Measurements from ENCODE around the gene CCDC91.
A peak's percentile ranks its signal among the peaks of the same experiment; 100 is the strongest.

The CCDC91 gene

GRCh38 chr12:28583701-28584261, 393.5 kb downstream of the CCDC91 start:
- no peak for TF ChIP-seq POLR2AphosphoS5 (IDR thresholded peaks at IDR 0.05; ENCODE audit: borderline replicate concordance, low read depth, low read length)
- no peak for TF ChIP-seq EZH2 (IDR thresholded peaks at IDR 0.05)
- TF ChIP-seq FOXP2 (optimal IDR thresholded peaks at IDR 0.05; ENCODE audit: control extremely low read depth, extremely low read length, insufficient read depth), result no peak
- Histone ChIP-seq H3K36me3 (ENCODE audit: insufficient read depth, low read length) (no peaks in the 10 kb centered on the region), H3K9ac (ENCODE audit: insufficient read length) (no peak overlapping the region), H3K27ac (no peak overlapping the region), H3K4me3 (no peak overlapping the region), H3K9me3 (ENCODE audit: low read depth, low read length) (no peaks in the 10 kb centered on the region)
- DNase-seq (ENCODE audit: low read depth, low spot score), result peak; percentile 22

GRCh38 chr12:28585146-28585545, 394.9 kb downstream of the CCDC91 start:
- Histone ChIP-seq H3K9ac (ENCODE audit: insufficient read length) (no peak overlapping the region), H3K9me3 (ENCODE audit: low read depth, low read length) (no peaks in the 10 kb centered on the region), H3K27ac (no peak overlapping the region), H3K36me3 (ENCODE audit: insufficient read depth, low read length) (no peaks in the 10 kb centered on the region), H3K4me3 (no peak overlapping the region)
- DNase-seq (ENCODE audit: low read depth, low spot score), result no peak
- TF ChIP-seq FOXP2 (optimal IDR thresholded peaks at IDR 0.05; ENCODE audit: control extremely low read depth, extremely low read length, insufficient read depth) (no peak), POLR2AphosphoS5 (IDR thresholded peaks at IDR 0.05; ENCODE audit: borderline replicate concordance, low read depth, low read length) (no peak), EZH2 (IDR thresholded peaks at IDR 0.05) (no peak)

- no peak for TF ChIP-seq FOXP2 (optimal IDR thresholded peaks at IDR 0.05; ENCODE audit: control extremely low read depth, extremely low read length, insufficient read depth)
- no peak for TF ChIP-seq EZH2 (IDR thresholded peaks at IDR 0.05)
- TF ChIP-seq POLR2AphosphoS5 (IDR thresholded peaks at IDR 0.05; ENCODE audit: borderline replicate concordance, low read depth, low read length), result no peak
- Histone ChIP-seq H3K9ac (ENCODE audit: insufficient read length) (no peak overlapping the region), H3K36me3 (ENCODE audit: insufficient read depth, low read length) (no peaks in the 10 kb centered on the region), H3K9me3 (ENCODE audit: low read depth, low read length) (no peaks in the 10 kb centered on the region), H3K27ac (no peak overlapping the region), H3K4me3 (no peak overlapping the region)
- no peak for DNase-seq (ENCODE audit: low read depth, low spot score)
These were observed 396.2 kb downstream of the CCDC91 start for GRCh38 chr12:28586481-28586880.

DNA sequence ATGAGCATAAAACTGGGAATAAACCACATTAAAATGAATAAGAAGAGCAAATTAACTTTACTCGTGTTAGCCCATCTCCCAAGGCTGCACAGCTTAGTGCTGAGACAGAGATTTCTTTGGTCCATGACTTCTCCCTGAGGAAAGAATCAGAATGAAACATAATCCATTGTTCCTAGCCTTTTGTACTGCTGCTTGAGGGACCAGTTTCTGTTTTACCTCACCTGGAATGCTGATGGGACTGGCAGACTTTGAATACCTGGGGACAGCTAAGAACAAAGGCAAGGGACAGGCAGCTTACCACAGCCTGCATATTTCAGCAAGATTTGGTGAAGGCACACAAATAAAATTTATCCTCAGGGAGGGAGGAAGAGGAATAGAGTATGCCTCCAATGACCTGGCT, 401.6 kb downstream of the CCDC91 start:
- Histone ChIP-seq H3K4me3 (no peak overlapping the region), H3K36me3 (ENCODE audit: insufficient read depth, low read length) (no peaks in the 10 kb centered on the region), H3K27ac (no peak overlapping the region), H3K9me3 (ENCODE audit: low read depth, low read length) (peaks cover 6% of the 10 kb centered on the region; the same call in 1 of the 2 replicates), H3K9ac (ENCODE audit: insufficient read length) (no peak overlapping the region)
- TF ChIP-seq FOXP2 (optimal IDR thresholded peaks at IDR 0.05; ENCODE audit: control extremely low read depth, extremely low read length, insufficient read depth) (no peak), POLR2AphosphoS5 (IDR thresholded peaks at IDR 0.05; ENCODE audit: borderline replicate concordance, low read depth, low read length) (no peak), EZH2 (IDR thresholded peaks at IDR 0.05) (no peak)
- no peak for DNase-seq (ENCODE audit: low read depth, low spot score)
